CD4-positive, alpha-beta memory T cell (primary cell): ENCODE measurements around the gene TBL2. TPM values are rescaled to one million over a fixed set of nuclear protein-coding genes. Genes with fewer than 3 reads are reported as not detected.
"Not testable (repeated sequence)": the region's sequence is repeated elsewhere in the genome, so short reads cannot be mapped to it uniquely, and the experiment has no call there.

Experiments
- CTCF ChIA-PET: fragments of 350-600 bp; sonication (Branson Sonifier 250); formaldehyde crosslinking; loops from one replicate; lab custom pipeline; 2021; ENCODE audit warnings: inconsistent platforms; ENCODE audit not compliant: partially characterized antibody; lab: Charles Lee
- POLR2A ChIA-PET: fragments of 350-600 bp; sonication (Branson Sonifier 250); formaldehyde crosslinking; loops from one replicate; lab custom pipeline; 2021; ENCODE audit not compliant: partially characterized antibody; lab: Charles Lee
- DNase-seq, 5 donors: peaks; one replicate each; pipeline versions ENCODE4 v3.0.0 to v3.0.0-alpha.2; 2020 to 2022; ENCODE audit warnings: mixed read lengths in 1 of 5
- H3K27ac ChIP-seq: one replicate; pipeline ENCODE4 v1.7.0; 2013; ENCODE audit warnings: low read depth, low read length
- H3K27me3 ChIP-seq: 2 replicates; pipeline ENCODE4 v1.7.0; 2013; ENCODE audit warnings: mild to moderate bottlenecking, low read length, moderate library complexity; ENCODE audit not compliant: insufficient read depth
- H3K36me3 ChIP-seq: 2 replicates; pipeline ENCODE4 v1.7.0; 2013; ENCODE audit warnings: mild to moderate bottlenecking, low read length, moderate library complexity; ENCODE audit not compliant: insufficient read depth
- H3K4me1 ChIP-seq: 2 replicates; pipeline ENCODE4 v1.7.0; 2013; ENCODE audit warnings: mild to moderate bottlenecking, low read length, moderate library complexity; ENCODE audit not compliant: insufficient read depth
- H3K4me3 ChIP-seq, 2 donors: one replicate each; pipeline ENCODE4 v1.7.0; 2013; ENCODE audit warnings: low read length in 2 of 2, mild to moderate bottlenecking in 1 of 2
- H3K9me3 ChIP-seq, 2 donors: one replicate each; pipeline ENCODE4 v1.7.0; 2013; ENCODE audit warnings: low read length in 2 of 2, control low read depth in 1 of 2; ENCODE audit not compliant: control insufficient read depth in 1 of 2
- H3K27ac Mint-ChIP-seq, 7 donors: one replicate each; pipeline ENCODE4 v1.8.0; 2020 to 2021; ENCODE audit warnings: mixed read lengths in 7 of 7, mild to moderate bottlenecking in 6 of 7, inconsistent platforms in 3 of 7, moderate library complexity in 3 of 7
- H3K27me3 Mint-ChIP-seq, 2 donors: one replicate each; pipeline ENCODE4 v1.8.0; 2020 to 2021; ENCODE audit warnings: mixed read lengths in 2 of 2
- H3K36me3 Mint-ChIP-seq, 2 donors: one replicate each; pipeline ENCODE4 v1.8.0; 2020 to 2021; ENCODE audit warnings: mixed read lengths in 2 of 2, inconsistent platforms in 1 of 2, mild to moderate bottlenecking in 1 of 2
- H3K4me1 Mint-ChIP-seq, 4 donors: one replicate each; pipeline ENCODE4 v1.8.0; 2020 to 2021; ENCODE audit warnings: mixed read lengths in 4 of 4, mild to moderate bottlenecking in 1 of 4
- H3K4me3 Mint-ChIP-seq, 8 donors: one replicate each; pipeline ENCODE4 v1.8.0; 2020 to 2021; ENCODE audit warnings: mixed read lengths in 8 of 8, mild to moderate bottlenecking in 7 of 8, moderate library complexity in 6 of 8, inconsistent platforms in 3 of 8
- H3K9me3 Mint-ChIP-seq, 8 donors: one replicate each; pipeline ENCODE4 v1.8.0; 2020 to 2021; ENCODE audit warnings: mixed read lengths in 8 of 8, mild to moderate bottlenecking in 5 of 8, inconsistent platforms in 3 of 8, moderate library complexity in 1 of 8
- intact Hi-C: fragments of 100-400 bp; cut with micrococcal nuclease; formaldehyde crosslinking; loops from one replicate; pipeline ENCODE4 v1.15.1; 2023
- polyA plus RNA-seq, 2 donors: library from polyadenylated mRNA; unstranded; fragments of 300-500 nt; fragmentation: Illumina TruSeq; gene quantifications; one replicate each; pipeline ENCODE4 v1.2.3, GENCODE V29; 2021
- total RNA-seq, 2 experiments: library from RNA; stranded (reverse); gene quantifications; one replicate each; pipeline ENCODE4 v1.2.3, GENCODE V29; 2021

The TBL2 gene
- total and polyA plus RNA-seq, 4 experiments from 2014 or later, result 15.6 to 47.5 (median 32.9) TPM

GRCh38 chr7:73595358-73595757 lies 17.0 kb upstream of the TBL2 start:
- POLR2A ChIA-PET, result no interaction called here
- Histone ChIP-seq H3K36me3 (no peaks in the 10 kb centered on the region), H3K9me3 (no peaks in the 10 kb centered on the region), H3K4me3 (no peak overlapping the region), H3K4me1 (no peaks in the 10 kb centered on the region), H3K27me3 (no peaks in the 10 kb centered on the region), H3K27ac (no peak overlapping the region)
- CTCF ChIA-PET, result interaction anchor here (1.4 to 1.8 kb wide), 2 partner anchors 9 to 10 kb away, joined by 4 read pairs; no protein-coding TSS in a partner anchor
- Mint-ChIP-seq H3K9me3 (no peaks in the 10 kb centered on the region), H3K4me3 (no peak overlapping the region), H3K27me3 (peaks cover 6 to 10% of the 10 kb centered on the region in 2 donors), H3K4me1 (no peaks in the 10 kb centered on the region), H3K27ac (no peak overlapping the region), H3K36me3 (peaks cover 0 to 3% of the 10 kb centered on the region in 2 donors)
- DNase-seq, result no peak
- intact Hi-C loops, result no loop called here

DNA sequence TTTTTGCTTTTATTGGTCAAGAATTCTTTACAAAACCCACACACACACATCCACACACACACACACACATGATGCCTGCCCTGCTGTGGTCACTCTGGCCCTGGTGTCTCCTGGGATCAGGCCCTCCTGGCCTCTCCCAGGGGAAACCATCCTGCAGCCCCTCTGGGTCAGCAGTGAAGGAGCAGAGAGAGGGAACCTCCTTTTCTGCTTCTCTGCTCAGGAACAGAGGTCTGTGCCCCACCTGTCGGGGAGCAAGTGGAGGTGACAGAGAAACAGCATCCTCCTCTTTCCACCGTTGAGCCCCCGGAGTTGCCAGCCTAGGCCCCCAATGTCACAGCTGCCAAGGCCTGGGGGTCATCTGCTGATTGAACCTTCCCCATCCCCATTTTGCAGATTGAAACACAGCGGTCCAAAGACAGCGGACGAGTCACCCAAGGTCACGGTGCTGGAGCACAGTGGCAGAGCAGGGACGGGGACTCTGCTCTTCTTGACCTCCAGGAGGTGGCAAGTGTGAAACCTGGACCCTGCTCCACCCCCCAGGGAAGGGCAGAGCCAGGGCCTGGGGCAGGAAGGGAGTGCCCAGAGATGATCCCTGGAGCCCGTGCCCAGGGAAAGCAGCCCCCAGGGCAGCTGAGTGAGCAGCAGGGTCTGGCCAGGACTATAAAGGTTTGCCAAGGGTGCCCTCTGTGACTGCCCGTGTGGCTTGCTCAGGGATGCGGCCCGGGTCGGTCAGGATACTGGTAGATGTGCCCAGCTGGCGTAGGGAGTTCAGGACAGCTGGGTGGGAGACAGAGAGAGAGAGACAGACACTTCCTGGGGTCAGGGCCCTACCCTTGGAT lies 15.0 kb upstream of the TBL2 start:
- Mint-ChIP-seq H3K36me3 (peaks cover 0 to 3% of the 10 kb centered on the region in 2 donors), H3K4me1 (no peaks in the 10 kb centered on the region), H3K27me3 (peaks cover 6 to 10% of the 10 kb centered on the region in 2 donors), H3K9me3 (no peaks in the 10 kb centered on the region), H3K27ac (no peak overlapping the region), H3K4me3 (no peak overlapping the region)
- Histone ChIP-seq H3K36me3 (no peaks in the 10 kb centered on the region), H3K27ac (no peak overlapping the region), H3K27me3 (no peaks in the 10 kb centered on the region), H3K4me1 (no peaks in the 10 kb centered on the region), H3K9me3 (no peaks in the 10 kb centered on the region), H3K4me3 (no peak overlapping the region)
- intact Hi-C loops, result no loop called here
- ChIA-PET CTCF (no interaction called here), POLR2A (interaction anchor here (1.0 kb wide), 1 partner anchor 145 kb away, joined by 3 read pairs; the partner anchor contains the start of gene ABHD11)
- no peak for DNase-seq

DNA sequence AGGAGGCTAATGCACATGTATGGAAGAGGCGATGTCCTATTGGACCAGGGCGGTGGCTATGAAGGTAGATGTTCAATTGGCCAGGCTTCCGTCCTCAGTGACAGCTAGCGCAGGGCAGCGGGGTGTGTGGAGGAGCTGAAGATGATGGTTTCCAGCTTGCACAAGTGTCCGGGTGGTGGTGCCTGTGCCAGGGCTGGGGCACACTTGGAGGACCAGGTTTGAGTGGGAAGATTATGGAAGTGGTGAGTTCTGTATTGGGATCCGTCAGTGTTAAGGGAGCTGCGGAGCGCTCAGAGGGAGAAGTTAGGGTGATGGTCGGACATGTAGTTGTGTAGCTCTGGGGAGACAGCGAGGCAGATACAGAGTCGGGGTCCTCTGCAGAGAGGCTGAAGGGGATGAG lies 8.5 kb upstream of the TBL2 start:
- ChIA-PET CTCF (interaction anchor here (1.7 to 3.4 kb wide), 2 partner anchors 20 to 147 kb away, joined by 6 to 14 read pairs; no protein-coding TSS in a partner anchor), POLR2A (interaction anchor here (1.1 kb wide), 2 partner anchors 66 to 152 kb away, joined by 4 read pairs; partner anchors contain the start of gene ABHD11)
- Histone ChIP-seq H3K9me3 (no peaks in the 10 kb centered on the region), H3K36me3 (no peaks in the 10 kb centered on the region), H3K27me3 (no peaks in the 10 kb centered on the region), H3K4me3 (no peak overlapping the region), H3K27ac (no peak overlapping the region), H3K4me1 (no peaks in the 10 kb centered on the region)
- H3K4me3 Mint-ChIP-seq, result no peak overlapping the region
- peak overlapping the region in 2 of 7 donors; percentile 15 to 54 for H3K27ac Mint-ChIP-seq
- H3K9me3 Mint-ChIP-seq, result no peaks in the 10 kb centered on the region
- no peak for DNase-seq
- intact Hi-C loops, result no loop called here
- no peaks in the 10 kb centered on the region for H3K36me3 Mint-ChIP-seq
- H3K27me3 Mint-ChIP-seq, result no peaks in the 10 kb centered on the region
- peaks cover 7 to 12% (median 10%) of the 10 kb centered on the region in 4 donors for H3K4me1 Mint-ChIP-seq

- no peaks in the 10 kb centered on the region for H3K27me3 Mint-ChIP-seq
- Histone ChIP-seq H3K9me3 (no peaks in the 10 kb centered on the region), H3K27ac (no peak overlapping the region), H3K27me3 (no peaks in the 10 kb centered on the region), H3K4me1 (no peaks in the 10 kb centered on the region), H3K36me3 (no peaks in the 10 kb centered on the region), H3K4me3 (no peak overlapping the region)
- H3K4me3 Mint-ChIP-seq, result no peak overlapping the region
- peaks cover 7 to 12% (median 10%) of the 10 kb centered on the region in 4 donors for H3K4me1 Mint-ChIP-seq
- H3K36me3 Mint-ChIP-seq, result no peaks in the 10 kb centered on the region
- DNase-seq, result no peak
- no peaks in the 10 kb centered on the region for H3K9me3 Mint-ChIP-seq
- ChIA-PET POLR2A (no interaction called here), CTCF (interaction anchor here (3.4 kb wide), 1 partner anchor 21 kb away, joined by 14 read pairs; no protein-coding TSS in a partner anchor)
- no peak overlapping the region for H3K27ac Mint-ChIP-seq
- intact Hi-C loops, result no loop called here
Observed at GRCh38 chr7:73585196-73585595, 6.8 kb upstream of the TBL2 start.

DNA sequence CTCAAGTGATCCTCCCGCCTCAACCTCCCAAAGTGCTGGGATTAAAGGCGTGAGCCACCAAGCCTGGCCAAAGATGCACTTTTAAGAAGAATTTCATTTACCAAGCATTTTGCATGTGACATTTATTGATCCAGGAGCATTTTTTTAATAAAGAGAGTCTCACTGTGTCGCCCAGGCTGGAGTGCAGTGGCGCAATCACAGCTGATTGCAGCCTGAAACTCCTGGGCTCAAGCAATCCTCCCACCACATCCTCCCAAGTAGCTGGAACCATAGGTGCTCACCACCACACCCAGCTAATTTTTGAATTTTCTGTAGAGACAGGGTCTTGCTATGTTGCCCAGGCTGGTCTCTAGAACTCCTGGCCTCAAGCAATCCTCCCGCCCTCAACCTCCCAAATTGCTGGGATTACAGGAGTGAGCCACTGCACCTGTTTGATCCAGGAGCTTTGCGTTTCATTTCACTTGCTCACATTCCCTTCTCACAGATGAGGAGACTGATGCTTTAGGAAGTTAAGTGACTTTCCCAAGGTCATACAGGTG lies 4.4 kb upstream of the TBL2 start:
- no peaks in the 10 kb centered on the region for H3K27me3 ChIP-seq
- Mint-ChIP-seq H3K27ac (no peak overlapping the region), H3K36me3 (peaks cover 0 to 3% of the 10 kb centered on the region in 2 donors), H3K4me1 (peaks cover 12 to 25% (median 19%) of the 10 kb centered on the region in 4 donors), H3K9me3 (no peaks in the 10 kb centered on the region), H3K4me3 (no peak overlapping the region), H3K27me3 (no peaks in the 10 kb centered on the region)
- no peaks in the 10 kb centered on the region for H3K36me3 ChIP-seq
- ChIA-PET POLR2A (no interaction called here), CTCF (interaction anchor here (1.0 kb wide), 1 partner anchor 24 kb away, joined by 3 read pairs; no protein-coding TSS in a partner anchor)
- H3K27ac ChIP-seq, result no peak overlapping the region
- H3K4me3 ChIP-seq, result no peak overlapping the region
- no peaks in the 10 kb centered on the region for H3K9me3 ChIP-seq
- intact Hi-C loops, result no loop called here
- H3K4me1 ChIP-seq, result peaks cover 10% of the 10 kb centered on the region
- no peak for DNase-seq

GRCh38 chr7:73581006-73581405 lies 2.6 kb upstream of the TBL2 start:
- H3K27ac Mint-ChIP-seq, H3K9me3 Mint-ChIP-seq, H3K9me3 ChIP-seq, DNase-seq, H3K36me3 ChIP-seq, POLR2A ChIA-PET, H3K27ac ChIP-seq, H3K4me3 Mint-ChIP-seq, H3K27me3 Mint-ChIP-seq, H3K27me3 ChIP-seq, intact Hi-C loops, H3K36me3 Mint-ChIP-seq, H3K4me3 ChIP-seq: not testable (repeated sequence)
- CTCF ChIA-PET, result interaction anchor here (0.7 kb wide), 1 partner anchor 49 kb away, joined by 3 read pairs; no protein-coding TSS in a partner anchor
- H3K4me1 Mint-ChIP-seq, result peaks cover 11 to 32% (median 22%) of the 10 kb centered on the region in 4 donors
- peaks cover 25% of the 10 kb centered on the region for H3K4me1 ChIP-seq
